Thoracic aorta endothelial cell (primary cell): Measurements from ENCODE around the gene TMEM69. TPM values are rescaled to one million over a fixed set of nuclear protein-coding genes. Genes with fewer than 3 reads are reported as not detected.

Source experiments
- total RNA-seq: library from RNA; depleted of rRNA; stranded (reverse); fragments of >200 nt; gene quantifications from 2 replicates; pipeline ENCODE4 v1.2.3, GENCODE V29; 2012

The TMEM69 gene, protein sequence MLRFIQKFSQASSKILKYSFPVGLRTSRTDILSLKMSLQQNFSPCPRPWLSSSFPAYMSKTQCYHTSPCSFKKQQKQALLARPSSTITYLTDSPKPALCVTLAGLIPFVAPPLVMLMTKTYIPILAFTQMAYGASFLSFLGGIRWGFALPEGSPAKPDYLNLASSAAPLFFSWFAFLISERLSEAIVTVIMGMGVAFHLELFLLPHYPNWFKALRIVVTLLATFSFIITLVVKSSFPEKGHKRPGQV
- 20.7 and 37.8 TPM in 2 replicates for total RNA-seq

DNA sequence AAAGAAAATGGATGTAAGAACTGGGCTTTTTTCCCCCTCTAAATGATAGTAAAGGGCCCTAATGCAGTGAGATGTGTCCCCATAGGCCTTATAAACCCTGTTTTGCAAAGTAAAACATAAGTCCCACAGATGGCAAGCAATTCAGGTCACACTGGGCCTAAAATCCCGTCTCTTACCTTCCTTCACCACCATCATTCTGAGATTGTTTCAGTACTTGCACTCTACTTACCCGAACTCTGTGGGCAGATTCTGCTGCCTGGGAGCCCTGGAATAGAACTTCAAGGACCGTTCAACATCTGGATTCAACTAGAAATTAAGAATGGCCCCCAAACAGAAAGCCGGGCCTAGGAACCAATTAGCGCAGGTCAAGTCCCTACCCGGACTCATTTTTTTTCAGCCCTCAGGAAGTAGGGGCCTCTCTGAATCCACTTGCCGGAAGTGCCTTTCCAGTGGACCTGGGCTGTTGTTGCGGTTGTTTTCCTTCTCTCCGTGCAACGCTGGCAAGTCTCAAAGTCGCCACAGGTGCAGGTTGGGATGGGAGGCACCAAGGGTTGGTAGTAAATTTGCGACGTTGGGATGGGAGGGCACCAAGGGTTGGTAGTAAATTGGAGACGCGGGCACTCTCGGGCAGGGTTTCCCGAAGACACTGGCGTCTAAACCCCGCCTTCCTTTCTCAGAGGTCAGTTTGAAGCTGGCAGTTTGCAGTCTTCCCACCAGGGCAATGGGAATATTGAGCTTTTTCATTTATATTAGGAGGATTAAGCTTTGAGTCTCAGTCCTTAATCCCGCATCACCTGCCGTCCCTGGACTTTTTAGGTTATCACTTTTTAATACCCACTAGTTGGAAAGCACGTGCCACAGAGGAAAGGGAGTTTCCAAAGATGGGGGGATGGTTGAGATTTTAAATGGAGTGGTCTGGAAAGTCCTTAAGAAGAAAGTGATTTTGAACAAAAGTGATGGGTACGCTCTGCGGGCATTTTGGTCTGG lies at the start of gene TMEM69:
TMEM69 (plus strand) TSS at position 428 of the 987 bp plus-strand sequence. CDS start 2,888 bp downstream, outside the sequence.

DNA sequence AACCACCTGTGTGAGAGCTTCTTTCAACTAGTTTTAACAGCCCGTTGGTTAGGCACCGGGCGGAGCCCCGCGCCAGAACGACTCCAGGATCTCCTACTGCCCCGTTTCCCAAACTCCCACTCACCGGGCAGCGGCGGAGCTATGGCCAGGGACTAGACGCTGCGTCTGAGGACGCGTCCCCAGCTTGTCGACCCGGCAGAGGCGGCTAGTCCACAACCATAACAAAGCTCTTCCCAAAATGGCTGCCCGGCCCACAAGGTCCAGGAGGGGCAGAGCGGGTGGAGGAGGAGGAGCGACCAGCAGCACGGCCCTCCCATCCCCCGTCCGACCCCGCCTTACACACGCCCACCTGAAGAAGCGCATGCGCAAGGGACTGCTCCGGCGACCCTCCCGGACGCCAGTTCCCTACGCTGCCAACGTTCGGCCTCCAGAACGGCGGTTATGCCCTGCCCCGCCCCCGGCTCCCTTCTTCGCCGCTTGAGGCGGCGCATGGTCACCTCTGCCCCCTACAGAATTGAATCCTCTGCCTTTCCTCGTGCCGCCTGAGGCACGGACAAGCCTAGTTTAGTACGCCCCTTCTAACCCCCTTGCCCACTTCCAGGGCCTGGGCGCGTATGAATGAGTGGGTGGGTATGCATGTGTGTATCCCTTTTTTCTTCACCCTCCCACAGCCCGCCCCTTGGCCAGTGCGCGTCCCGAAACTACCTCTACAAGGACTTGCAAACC lies 1.5 kb upstream of the TMEM69 start, which contains the start of gene GPBP1L1:
GPBP1L1 (minus strand) TSS at position 246 of the 726 bp plus-strand sequence. CDS start 27,446 bp downstream, outside the sequence.

Other genes starting within 250 kb of the TMEM69 start
- gene TESK2, start 197.0 kb upstream of the TMEM69 start, total RNA-seq: 2.0 and 2.2 TPM in 2 replicates
- 1.1 and 1.4 TPM in 2 replicates for gene CCDC163, start 188.1 kb upstream of the TMEM69 start, total RNA-seq
- 1.7 and 2.9 TPM in 2 replicates for gene MMACHC, start 187.9 kb upstream of the TMEM69 start, total RNA-seq
- gene PRDX1, start 166.3 kb upstream of the TMEM69 start, total RNA-seq: 669 and 721 TPM in 2 replicates
- 112 and 120 TPM in 2 replicates for gene AKR1A1, start 137.4 kb upstream of the TMEM69 start, total RNA-seq
- gene NASP, start 104.1 kb upstream of the TMEM69 start, total RNA-seq: 112 and 139 TPM in 2 replicates
- 1.7 TPM in 2 replicates for gene CCDC17, start 64.1 kb upstream of the TMEM69 start, total RNA-seq
- 116 and 121 TPM in 2 replicates for gene GPBP1L1, start 1.6 kb upstream of the TMEM69 start, total RNA-seq
- gene IPP, start 62.5 kb downstream of the TMEM69 start, total RNA-seq: 6.7 and 8.1 TPM in 2 replicates
- gene MAST2, start 115.4 kb downstream of the TMEM69 start, total RNA-seq: 30.1 and 32.7 TPM in 2 replicates